ENCODE results near the gene TRPC5OS. TPM values are rescaled to one million over a fixed set of nuclear protein-coding genes. Genes with fewer than 3 reads are reported as not detected.

The TRPC5OS gene
- total RNA-seq, 6 experiments from 2014 or later, result not detected

DNA sequence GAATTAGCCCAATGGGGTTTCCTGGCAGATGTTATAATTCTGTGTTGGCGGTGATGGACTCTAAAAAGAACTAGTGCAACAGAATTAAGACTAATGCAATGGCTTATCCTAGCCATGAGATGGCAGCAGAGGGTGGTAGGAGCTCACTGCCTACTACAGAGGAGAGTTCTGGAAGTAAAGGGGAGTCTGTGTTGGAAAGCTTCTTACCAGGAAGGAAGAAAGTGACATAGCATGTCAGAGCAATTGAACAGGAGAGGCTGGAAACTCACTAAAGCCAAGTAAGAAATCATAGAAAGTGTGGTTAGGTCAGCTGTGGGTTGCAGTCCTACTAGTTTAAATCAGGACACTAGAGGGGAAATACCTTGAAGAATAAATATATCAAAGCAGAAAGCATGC is 6.3 kb upstream of the TRPC5OS start:
- 0% methylated on average over 1 of the region's 1 CpG for WGBS (ENCODE audit: insufficient coverage, low coverage, low lambda C conversion rate, missing lambda C conversion rate)
- Histone ChIP-seq H3K4me3 (no peak overlapping the region), H3K27ac (peak overlapping the region in 1 of 3 donors; percentile 32), H3K36me3 (no peaks in the 10 kb centered on the region), H3K9me3 (no peaks in the 10 kb centered on the region), H3K27me3 (no peaks in the 10 kb centered on the region), H3K4me1 (no peaks in the 10 kb centered on the region)
- DNase-seq, result peak in 2 of 3 donors; percentile 16 to 43
- ATAC-seq, result peak; percentile 90 to 98 (median 96)
- intact Hi-C loops (cut with DNase I), result no loop called here
- TF ChIP-seq, protein P1, sequence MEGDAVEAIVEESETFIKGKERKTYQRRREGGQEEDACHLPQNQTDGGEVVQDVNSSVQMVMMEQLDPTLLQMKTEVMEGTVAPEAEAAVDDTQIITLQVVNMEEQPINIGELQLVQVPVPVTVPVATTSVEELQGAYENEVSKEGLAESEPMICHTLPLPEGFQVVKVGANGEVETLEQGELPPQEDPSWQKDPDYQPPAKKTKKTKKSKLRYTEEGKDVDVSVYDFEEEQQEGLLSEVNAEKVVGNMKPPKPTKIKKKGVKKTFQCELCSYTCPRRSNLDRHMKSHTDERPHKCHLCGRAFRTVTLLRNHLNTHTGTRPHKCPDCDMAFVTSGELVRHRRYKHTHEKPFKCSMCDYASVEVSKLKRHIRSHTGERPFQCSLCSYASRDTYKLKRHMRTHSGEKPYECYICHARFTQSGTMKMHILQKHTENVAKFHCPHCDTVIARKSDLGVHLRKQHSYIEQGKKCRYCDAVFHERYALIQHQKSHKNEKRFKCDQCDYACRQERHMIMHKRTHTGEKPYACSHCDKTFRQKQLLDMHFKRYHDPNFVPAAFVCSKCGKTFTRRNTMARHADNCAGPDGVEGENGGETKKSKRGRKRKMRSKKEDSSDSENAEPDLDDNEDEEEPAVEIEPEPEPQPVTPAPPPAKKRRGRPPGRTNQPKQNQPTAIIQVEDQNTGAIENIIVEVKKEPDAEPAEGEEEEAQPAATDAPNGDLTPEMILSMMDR (IDR thresholded peaks at IDR 0.05), result peak; percentile 68 to 83 (median 73)
- TF ChIP-seq POLR2A (IDR thresholded peaks at IDR 0.05), result no peak

DNA sequence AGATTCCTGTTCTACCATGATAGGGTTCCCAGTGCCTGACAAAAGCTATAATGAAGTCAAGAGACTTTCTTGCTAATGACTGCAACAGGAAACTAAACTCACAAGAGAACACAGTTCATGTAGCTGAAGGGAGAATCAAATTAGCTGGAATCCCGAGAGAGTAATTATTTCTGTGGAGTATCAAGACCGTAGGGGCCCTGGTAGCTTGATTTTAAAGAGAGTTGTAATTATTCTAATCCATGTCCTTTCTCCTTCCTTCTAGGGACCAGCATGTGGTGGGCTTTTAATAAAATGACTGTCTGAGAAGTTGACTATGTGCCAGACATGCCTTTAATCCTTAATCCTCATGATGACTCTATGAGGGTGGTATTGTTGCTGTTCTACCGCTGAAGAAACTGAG is 1.7 kb upstream of the TRPC5OS start:
- no peak overlapping the region for H3K27ac ChIP-seq
- no peak for DNase-seq
- intact Hi-C loops (cut with DNase I), result no loop called here
- ATAC-seq, result no peak
- no peak overlapping the region for H3K4me3 ChIP-seq
- WGBS (ENCODE audit: insufficient coverage, low coverage, low lambda C conversion rate, missing lambda C conversion rate), result 79% methylated on average over 3 of the region's 3 CpGs
- no peak for TF ChIP-seq POLR2A (IDR thresholded peaks at IDR 0.05)
- TF ChIP-seq, protein P1 (IDR thresholded peaks at IDR 0.05), result no peak
- no peaks in the 10 kb centered on the region for H3K9me3 ChIP-seq
- H3K4me1 ChIP-seq, result no peaks in the 10 kb centered on the region
- H3K36me3 ChIP-seq, result no peaks in the 10 kb centered on the region
- no peaks in the 10 kb centered on the region for H3K27me3 ChIP-seq

DNA sequence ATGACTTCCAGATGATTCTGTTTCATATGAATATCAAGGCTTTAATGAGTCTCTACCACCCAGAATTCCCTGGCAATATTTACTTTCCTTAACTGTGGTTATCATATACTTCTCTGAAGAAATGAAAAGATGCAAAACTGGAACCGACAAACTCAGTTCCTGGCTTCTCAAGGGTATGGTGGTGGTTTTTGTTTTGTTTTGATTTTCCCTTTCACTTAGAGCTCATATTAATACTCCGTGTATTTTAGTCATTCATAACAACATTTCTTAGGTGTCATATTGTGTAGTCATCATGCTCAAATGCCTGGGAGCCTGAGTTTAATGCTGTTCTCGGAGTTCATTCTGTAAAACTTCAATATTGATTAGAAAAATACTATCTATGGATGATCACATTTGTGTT is 665 bp downstream of the TRPC5OS start:
- Histone ChIP-seq H3K4me1 (no peaks in the 10 kb centered on the region), H3K27me3 (no peaks in the 10 kb centered on the region), H3K4me3 (no peak overlapping the region), H3K36me3 (no peaks in the 10 kb centered on the region), H3K27ac (no peak overlapping the region), H3K9me3 (no peaks in the 10 kb centered on the region)
- no peak for ATAC-seq
- no peak for DNase-seq
- 39% methylated on average over 3 of the region's 3 CpGs for WGBS (ENCODE audit: insufficient coverage, low coverage, low lambda C conversion rate, missing lambda C conversion rate)
- intact Hi-C loops (cut with DNase I), result no loop called here
- TF ChIP-seq POLR2A (IDR thresholded peaks at IDR 0.05), result no peak
- TF ChIP-seq, protein P1 (IDR thresholded peaks at IDR 0.05), result no peak

DNA sequence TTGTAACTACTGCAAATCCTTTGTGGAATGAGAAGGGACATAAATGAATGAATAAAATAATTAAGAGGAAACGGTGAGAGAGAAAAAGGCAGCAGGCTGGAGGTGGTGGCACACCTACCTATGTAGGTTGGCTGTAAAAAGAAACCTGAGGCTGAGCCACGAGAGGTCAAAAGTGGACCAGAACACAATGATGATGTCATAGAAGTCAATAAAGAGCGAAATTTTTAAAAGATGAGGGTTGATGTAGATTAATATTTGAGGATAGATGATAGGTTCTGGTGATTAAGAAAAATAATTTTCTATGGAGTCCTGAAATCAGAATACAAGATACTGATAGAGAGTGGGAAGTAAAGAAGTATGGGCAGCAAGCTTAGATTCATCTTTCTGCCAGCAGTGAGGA is 1.7 kb downstream of the TRPC5OS start:
- Histone ChIP-seq H3K4me3 (no peak overlapping the region), H3K36me3 (no peaks in the 10 kb centered on the region), H3K9me3 (no peaks in the 10 kb centered on the region), H3K4me1 (no peaks in the 10 kb centered on the region), H3K27me3 (no peaks in the 10 kb centered on the region), H3K27ac (no peak overlapping the region)
- TF ChIP-seq, protein P1 (IDR thresholded peaks at IDR 0.05), result no peak
- TF ChIP-seq POLR2A (IDR thresholded peaks at IDR 0.05), result no peak
- ATAC-seq, result no peak
- no peak for DNase-seq
- 42% methylated on average over 3 of the region's 3 CpGs for WGBS (ENCODE audit: insufficient coverage, low coverage, low lambda C conversion rate, missing lambda C conversion rate)
- intact Hi-C loops (cut with DNase I), result no loop called here

DNA sequence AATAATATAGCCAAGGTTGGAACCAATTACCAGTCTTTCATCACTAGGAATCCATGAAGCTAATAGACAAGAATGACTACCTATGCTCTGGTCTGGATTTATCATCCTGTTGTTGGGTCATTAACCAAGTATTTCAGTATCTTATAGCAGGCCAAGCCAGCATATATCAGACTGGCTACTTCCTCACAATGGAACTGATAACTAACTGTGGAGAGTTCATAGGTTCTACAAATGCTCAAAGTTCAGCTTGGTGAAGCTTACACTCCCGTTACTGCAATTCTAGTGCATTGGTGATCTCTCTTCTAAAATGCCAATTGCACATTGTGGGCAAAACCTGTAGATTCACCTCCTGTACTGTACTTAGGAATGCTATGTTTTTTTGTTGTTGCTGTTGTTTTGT is 4.8 kb downstream of the TRPC5OS start:
- peak in 2 of 4 donors; percentile 31 to 32 for ATAC-seq
- Histone ChIP-seq H3K9me3 (no peaks in the 10 kb centered on the region), H3K36me3 (no peaks in the 10 kb centered on the region), H3K27me3 (no peaks in the 10 kb centered on the region), H3K4me3 (no peak overlapping the region), H3K4me1 (no peaks in the 10 kb centered on the region), H3K27ac (no peak overlapping the region)
- DNase-seq, result no peak
- 40% methylated on average over 1 of the region's 1 CpG for WGBS (ENCODE audit: insufficient coverage, low coverage, low lambda C conversion rate, missing lambda C conversion rate)
- intact Hi-C loops (cut with DNase I), result no loop called here
- TF ChIP-seq, protein P1 (IDR thresholded peaks at IDR 0.05), result no peak
- no peak for TF ChIP-seq POLR2A (IDR thresholded peaks at IDR 0.05)
